Spleen (tissue), 7 donors: Measurements from ENCODE around the gene CERT1.

Source experiments
- CTCF ChIP-seq, 11 experiments: fragments of 200-600 bp in 7 of 11; fragments of 450-650 bp in 4 of 11; sonication (generic) in 4 of 11; IDR thresholded peaks in 8 of 11; conservative IDR thresholded peaks in 3 of 11; 1 replicate in 7 of 11; 2 replicates in 4 of 11; pipeline versions ENCODE4 v1.4.0 to v1.8.0; 2016 to 2021; ENCODE audit warnings: antibody characterized with exemption in 11 of 11, inconsistent platforms in 4 of 11, mild to moderate bottlenecking in 1 of 11
- POLR2A ChIP-seq, 3 donors: fragments of 450-650 bp; IDR thresholded peaks; one replicate each; pipeline ENCODE4 v1.5.1; 2017; ENCODE audit warnings: antibody characterized with exemption in 3 of 3, mild to moderate bottlenecking in 1 of 3
- donor health status: DM: no; HTN: no; CAD: no; lungs with moderate emphysema.
- donor health status: DM: no; HTN: no; CAD: no.
- donor health status: DM: no; HTN: no; CAD: no.

- TF ChIP-seq POLR2A (IDR thresholded peaks at IDR 0.05): no peak
- no peak for TF ChIP-seq CTCF (IDR thresholded peaks at IDR 0.05 in 8 of 11, conservative IDR thresholded peaks at IDR 0.05 in 3 of 11)
Measured at GRCh38 chr5:75374394-75374814, 137.0 kb downstream of the CERT1 start.
